ENCODE measurements around the gene STIP1.

The STIP1 gene

DNA sequence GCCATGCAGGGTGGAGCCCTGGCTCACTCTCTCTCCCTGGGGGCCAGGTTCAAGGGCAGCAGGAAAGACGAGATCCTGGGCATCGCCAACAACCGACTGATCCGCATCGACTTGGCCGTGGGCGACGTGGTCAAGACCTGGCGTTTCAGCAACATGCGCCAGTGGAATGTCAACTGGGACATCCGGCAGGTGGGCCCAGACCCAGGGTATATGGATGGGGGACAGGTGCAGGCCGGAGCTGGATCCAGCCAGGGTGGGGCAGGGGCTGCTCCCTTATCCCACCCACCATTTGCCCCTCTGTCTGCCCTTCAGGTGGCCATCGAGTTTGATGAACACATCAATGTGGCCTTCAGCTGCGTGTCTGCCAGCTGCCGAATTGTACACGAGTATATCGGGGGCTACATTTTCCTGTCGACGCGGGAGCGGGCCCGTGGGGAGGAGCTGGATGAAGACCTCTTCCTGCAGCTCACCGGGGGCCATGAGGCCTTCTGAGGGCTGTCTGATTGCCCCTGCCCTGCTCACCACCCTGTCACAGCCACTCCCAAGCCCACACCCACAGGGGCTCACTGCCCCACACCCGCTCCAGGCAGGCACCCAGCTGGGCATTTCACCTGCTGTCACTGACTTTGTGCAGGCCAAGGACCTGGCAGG, 37.2 kb downstream of the STIP1 start:
- DNase-seq (ENCODE audit: low read depth) = no peak

DNA sequence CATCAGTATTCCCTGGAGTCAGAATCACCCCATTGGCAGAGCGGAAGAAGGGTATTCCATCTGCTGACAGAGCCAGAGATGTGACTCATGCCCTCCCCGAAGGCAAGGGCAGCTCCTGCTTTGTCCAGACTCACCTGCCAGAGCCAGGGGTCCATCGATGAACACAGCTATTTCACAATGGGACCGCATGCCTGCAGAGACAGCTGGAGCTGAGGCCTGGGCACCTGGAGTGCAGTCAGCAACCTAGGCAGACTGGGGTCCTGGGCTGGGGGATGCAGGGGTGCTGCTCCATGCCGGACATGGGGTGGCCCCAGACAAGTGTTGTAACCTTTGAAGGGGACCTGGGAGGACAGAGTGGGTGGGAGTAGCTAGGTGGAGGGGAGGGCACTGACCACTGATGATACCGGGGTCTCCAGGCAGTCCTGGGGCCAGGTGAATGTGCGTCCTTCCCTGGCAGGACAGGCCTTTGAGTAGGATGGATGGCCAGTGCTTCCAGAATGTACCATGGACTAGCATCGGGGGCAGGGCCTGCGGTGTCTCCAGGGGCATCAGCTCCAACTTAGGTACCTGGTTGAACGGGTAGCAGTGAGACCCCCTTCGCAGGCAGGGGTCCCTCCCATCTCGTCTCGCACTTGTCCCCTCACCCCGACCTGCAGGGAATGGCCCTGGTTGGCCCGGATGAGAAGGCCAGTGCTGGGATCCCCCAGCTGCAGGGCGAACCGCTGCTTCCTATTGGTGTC, 38.4 kb downstream of the STIP1 start:
- DNase-seq (ENCODE audit: low read depth) = no peak

DNA sequence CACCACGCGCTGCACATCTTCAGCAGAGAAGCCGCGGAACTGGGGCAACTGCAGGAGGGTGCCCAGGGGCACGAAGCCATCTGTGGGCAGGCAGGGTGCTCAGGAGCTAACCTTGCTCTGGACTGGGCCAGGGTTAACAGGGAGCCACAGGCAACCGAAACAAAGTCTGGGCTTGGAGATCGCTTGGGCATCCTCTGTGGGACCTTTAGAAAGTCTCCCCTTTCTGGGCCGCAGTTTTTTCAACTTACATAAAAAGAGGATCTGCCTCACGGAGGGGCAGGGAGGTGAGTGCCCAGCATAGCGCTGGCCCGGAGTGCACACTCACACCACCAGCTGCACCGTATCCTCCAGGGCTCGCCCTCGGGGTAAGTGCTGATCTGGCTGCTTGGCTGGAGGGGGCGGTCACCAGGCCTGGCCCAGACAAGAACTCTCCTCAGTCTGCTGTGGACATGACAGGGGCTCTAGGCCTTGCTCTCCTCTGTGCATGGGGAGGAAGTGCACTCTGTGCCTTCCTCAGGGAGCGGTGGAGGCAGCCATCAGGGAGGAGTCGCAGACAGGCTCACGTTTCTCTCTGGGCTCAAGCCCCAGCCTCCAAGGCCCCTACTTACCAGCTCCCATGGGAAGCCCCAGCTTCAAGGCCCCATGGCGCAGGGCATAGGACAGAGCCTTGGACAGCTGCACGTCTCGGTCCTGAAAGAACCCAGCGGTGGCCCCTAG, 39.1 kb downstream of the STIP1 start:
- DNase-seq (ENCODE audit: low read depth) = no peak

DNA sequence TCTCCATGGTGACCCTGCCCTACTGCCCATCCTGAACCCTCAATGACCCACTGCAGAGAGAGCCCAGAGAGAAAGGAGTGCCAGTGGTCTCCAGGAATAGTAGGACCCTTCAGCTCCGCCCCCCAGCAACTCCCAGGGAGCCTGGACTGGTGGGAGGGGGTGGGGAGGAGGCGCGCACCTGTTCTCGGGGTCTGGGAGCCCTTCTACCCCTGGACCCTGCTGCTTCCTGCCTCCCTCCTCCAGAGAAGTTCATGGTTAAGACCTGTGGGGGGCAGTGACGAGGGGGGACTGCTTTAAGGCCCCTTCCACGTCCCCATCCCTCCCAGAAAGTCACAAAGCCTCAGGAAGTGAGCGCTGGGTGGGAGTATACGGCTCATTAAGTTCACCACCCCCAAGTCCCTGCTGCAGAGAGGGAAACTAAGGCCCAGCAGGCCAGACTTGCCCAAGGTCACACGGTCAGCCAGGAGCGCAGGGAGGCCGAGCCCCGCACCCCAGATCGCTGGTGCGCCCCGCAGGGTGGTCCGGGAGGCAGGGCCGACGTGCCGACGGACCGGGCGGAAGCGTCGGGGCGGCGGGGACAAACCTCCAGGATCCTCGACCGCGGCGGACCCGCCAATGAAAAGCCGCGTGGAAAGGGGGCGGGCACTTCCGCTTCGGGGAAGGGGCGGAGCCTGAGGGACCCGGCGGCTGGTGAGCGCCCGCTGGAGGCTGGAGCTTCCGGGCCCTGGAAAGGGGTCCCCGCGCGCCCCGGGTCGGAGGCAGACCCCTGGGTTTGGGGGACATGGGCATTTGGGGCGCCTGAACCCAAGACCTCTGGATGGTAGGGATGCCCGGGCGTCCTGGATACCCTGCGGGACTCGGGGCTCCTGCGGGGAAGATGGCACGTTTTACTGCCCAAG, 39.9 kb downstream of the STIP1 start, which contains the start of the genes NUDT22 and TRPT1:
NUDT22 (plus strand) TSS at position 667 of the 899 bp plus-strand sequence. CDS start 379 bp downstream, outside the sequence.
TRPT1 (minus strand) TSS at position 579 of the 899 bp plus-strand sequence; CDS start at position 253, 326 bp downstream.
- DNase-seq (ENCODE audit: low read depth) = no peak

DNA sequence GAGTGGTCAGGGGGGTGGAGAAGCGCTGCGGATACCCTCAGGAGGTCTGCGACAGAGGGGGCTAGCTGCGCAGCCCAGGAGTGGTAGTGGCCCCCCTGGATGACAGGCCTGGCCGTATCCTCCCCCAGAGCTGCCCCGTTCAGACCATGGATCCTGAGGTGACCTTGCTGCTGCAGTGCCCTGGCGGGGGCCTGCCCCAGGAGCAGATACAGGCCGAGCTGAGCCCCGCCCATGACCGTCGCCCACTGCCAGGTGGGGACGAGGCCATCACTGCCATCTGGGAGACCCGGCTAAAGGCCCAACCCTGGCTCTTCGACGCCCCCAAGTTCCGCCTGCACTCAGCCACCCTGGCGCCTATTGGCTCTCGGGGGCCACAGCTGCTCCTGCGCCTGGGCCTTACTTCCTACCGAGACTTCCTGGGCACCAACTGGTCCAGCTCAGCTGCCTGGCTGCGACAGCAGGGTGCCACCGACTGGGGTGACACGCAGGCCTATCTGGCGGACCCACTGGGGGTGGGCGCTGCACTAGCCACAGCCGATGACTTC, 40.6 kb downstream of the STIP1 start:
- no peak for DNase-seq (ENCODE audit: low read depth)

DNA sequence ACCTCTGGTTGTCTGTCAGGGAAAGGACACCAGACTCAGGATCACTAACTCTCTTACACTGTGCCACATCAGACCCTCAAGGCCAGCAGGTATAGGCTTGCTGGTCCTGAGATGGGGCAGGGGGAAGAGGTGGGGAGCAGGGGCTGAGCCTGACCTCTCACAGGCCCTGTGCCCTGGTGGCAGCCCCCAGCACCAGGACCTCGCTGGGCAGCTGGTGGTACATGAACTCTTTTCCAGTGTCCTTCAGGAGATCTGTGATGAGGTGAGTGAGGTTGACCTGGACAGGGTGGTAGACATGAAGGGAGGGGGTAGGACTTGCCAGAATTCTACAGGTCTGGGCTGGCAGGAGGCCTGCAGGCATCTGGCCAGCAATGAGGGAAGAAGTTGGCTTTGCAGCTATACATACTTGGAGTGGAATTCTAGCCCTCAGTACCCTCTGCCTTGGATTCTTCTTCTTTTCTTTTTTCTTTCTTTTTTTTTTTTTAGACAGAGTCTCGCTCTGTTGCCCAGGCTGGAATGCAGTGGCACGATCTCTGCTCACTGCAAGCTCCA, 41.5 kb downstream of the STIP1 start:
- DNase-seq (ENCODE audit: low read depth) = no peak

DNA sequence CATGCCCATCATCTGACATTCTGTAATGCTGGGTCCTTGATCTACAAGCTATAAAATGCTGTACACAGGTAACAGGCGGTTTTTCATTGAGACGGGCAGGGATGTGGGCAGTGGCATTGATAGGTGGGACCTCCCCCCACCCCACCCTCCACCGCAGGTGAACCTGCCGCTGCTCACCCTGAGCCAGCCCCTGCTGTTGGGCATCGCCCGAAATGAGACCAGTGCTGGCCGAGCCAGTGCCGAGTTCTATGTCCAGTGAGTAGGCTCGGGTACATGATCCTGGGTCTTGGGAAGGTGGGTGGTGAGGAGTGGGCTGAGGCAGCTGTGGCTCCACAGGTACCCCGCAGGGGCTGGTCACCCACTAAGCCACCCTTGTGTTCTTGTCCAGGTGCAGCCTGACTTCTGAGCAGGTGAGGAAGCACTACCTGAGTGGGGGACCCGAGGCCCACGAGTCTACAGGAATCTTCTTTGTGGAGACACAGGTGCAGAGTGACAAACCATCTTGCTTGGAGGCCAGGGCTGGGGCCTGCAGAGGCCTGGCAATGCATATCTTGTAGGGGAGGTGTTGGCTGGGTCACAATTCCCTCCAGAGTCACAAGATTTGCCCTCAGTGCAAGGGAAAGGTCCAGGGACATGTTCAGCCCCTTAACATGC, 43.2 kb downstream of the STIP1 start:
- no peak for DNase-seq (ENCODE audit: low read depth)

DNA sequence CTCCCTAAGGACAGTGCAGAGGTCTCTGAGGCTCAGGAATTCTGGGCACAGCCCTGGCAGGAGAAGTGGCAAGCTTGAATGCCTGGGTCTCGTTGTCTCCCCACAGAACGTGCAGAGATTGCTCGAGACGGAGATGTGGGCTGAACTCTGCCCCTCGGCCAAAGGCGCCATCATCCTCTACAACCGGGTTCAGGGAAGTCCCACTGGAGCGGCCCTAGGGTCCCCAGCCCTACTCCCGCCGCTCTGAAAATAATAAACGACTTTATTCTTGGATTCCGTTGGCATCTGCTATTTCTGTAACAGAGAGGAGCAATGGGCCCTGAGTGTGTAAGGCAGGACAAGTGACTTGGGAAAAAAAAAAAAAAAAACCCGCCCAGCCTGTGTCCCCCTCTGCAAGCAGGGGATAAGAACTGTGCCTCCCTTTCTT, 43.8 kb downstream of the STIP1 start:
- no peak for DNase-seq (ENCODE audit: low read depth)

DNA sequence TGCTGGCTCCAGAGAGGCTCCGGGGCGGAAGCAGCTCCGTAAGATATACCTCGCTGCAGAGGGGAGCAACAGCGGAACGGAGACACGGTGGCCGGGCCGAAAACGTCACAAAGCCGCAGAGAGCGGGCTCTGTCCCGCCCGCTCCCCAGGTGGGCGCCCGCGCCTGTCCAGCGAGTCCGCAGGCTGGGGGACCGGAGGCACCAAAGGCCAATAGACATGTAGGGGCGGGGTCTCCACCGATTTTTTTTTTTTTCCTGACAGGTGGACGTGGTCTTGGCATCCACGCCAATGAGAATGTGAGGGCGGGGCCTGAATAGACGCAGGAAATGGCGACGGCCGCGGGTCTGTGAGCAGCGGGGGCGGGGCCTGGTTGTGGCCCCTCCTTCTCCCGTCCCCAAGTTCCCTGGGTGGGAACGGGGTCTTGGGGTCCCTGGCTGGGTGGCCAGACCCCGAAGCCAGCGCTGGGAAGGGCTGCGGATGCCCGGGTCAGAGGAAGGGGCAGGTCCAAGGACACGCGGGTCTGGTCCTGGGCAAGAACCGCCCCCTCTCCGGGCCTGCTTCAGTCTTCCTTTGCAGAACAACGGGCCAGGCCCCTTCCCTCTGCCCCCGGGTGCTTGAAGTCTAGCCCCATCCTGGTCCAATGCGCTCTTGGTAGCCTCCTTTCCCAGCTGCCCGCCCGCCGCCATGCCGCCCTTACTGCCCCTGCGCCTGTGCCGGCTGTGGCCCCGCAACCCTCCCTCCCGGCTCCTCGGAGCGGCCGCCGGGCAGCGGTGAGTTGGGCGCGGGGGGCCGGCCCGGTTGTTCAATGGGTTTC, 44.4 kb downstream of the STIP1 start, which contains the start of gene DNAJC4:
DNAJC4 (plus strand) TSS at position 378 of the 814 bp plus-strand sequence; CDS start at position 685, 307 bp downstream.
- DNase-seq (ENCODE audit: low read depth) = peak; percentile 30

DNA sequence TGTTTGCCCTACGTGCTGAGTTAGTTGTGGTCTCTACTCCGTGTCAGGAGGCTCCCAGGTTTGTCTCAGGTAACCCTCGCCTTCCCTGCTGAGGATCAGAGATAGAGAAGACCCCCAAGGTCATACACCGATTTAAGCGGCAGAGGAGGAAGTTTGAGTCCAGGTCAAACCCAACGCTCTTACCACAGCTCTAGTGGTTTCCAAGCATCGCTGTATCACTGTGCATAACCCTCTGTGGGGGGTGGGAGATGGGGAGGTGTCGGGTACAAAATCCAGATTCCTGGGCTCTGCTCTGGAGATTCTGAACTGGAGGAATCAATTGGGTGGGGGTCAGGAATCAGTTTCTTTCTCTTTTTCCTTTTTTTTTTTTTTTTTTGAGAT, 45.0 kb downstream of the STIP1 start:
- no peak for DNase-seq (ENCODE audit: low read depth)

DNA sequence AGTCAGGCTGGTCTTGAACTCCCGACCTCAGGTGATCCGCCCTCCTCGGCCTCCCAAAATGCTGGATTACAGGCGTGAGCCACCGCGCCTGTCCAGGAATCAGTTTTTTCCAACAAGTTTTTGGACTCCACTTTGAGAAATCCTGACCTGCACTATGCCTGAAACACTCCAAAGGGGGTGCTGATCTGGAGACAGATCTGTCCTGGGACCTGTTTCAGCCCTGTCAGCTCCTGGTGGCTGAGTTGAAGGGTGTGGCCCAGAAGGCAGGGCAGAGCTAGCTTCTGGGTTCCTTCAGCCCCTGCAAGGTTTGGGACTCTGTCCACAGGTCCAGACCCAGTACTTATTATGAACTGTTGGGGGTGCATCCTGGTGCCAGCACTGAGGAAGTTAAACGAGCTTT, 45.6 kb downstream of the STIP1 start:
- no peak for DNase-seq (ENCODE audit: low read depth)

DNA sequence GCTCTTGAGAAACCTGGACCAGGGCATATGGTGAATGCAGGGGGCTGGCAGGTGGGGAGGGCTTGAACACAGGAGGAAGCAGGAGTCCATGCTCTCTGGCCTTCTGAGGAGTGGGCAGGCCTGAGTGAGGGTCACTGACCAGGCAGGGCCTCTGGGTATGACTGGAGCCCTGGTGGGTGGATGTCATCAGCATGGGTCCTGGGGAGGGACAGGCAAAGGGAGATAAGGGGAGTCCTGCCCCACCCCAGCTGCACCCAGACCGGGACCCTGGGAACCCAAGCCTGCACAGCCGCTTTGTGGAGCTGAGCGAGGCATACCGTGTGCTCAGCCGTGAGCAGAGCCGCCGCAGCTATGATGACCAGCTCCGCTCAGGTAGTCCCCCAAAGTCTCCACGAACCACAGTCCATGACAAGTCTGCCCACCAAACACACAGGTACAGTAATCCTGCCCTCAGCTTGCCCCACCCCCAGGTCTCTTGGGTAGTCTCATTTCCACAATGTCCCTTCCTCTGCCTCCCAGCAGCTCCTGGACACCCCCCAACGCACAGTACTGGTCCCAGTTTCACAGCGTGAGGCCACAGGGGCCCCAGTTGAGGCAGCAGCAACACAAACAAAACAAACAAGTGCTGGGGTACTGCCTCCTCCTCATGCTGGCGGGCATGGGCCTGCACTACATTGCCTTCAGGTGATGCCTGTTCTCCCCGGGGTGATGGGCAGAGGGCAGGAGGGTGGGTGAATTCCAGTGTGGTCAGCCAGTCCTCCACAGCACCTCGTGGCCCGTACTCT, 46.4 kb downstream of the STIP1 start:
- no peak for DNase-seq (ENCODE audit: low read depth)

DNA sequence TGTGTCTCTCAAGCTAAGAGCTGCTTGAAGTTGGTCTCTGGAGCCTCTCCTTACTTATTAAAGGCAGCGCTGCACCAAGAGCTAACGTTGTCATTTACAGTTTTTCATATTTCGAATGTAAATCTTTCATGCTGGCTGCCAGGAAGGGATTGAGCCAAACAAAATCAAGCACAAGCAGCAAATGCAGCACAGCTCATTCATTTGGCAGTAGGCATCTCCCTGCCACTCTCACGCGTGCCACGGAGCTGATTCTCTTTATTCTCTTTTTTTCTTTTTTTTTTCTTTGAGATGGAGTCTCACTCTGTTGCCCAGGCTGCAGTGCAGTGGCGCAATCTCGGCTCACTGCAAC, 47.0 kb downstream of the STIP1 start:
- DNase-seq (ENCODE audit: low read depth) = no peak

DNA sequence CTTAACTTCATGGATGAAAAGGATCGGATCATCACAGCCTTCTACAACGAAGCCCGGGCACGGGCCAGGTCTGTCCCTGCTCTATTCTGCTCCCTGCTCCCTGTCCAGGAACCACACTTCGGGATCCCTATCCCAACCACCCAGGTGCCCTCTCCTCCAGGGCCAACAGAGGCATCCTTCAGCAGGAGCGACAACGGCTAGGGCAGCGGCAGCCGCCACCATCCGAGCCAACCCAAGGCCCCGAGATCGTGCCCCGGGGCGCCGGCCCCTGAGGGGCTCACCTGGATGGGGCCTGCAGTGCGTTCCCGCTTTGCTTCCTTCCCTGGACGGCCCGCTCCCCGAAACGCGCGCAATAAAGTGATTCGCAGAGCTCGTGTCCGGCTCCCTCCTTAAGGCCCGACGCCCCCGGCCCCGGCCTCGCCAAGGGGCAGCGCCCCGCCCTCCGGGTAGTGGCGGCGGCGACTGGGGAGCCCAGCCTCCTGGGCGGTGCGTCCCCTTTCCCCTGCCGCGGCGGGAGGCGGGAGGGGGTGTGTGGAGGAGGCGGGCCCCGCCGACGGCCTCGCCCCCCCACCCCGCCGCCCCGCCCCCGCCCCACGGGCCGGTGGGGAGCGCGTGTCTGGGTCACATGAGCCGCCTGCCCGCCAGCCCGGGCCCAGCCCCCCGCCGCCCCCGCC, 48.1 kb downstream of the STIP1 start, which contains the start of gene VEGFB:
VEGFB (plus strand) TSS at position 672 of the 674 bp plus-strand sequence. CDS start 250 bp downstream, outside the sequence.
- no peak for DNase-seq (ENCODE audit: low read depth)

DNA sequence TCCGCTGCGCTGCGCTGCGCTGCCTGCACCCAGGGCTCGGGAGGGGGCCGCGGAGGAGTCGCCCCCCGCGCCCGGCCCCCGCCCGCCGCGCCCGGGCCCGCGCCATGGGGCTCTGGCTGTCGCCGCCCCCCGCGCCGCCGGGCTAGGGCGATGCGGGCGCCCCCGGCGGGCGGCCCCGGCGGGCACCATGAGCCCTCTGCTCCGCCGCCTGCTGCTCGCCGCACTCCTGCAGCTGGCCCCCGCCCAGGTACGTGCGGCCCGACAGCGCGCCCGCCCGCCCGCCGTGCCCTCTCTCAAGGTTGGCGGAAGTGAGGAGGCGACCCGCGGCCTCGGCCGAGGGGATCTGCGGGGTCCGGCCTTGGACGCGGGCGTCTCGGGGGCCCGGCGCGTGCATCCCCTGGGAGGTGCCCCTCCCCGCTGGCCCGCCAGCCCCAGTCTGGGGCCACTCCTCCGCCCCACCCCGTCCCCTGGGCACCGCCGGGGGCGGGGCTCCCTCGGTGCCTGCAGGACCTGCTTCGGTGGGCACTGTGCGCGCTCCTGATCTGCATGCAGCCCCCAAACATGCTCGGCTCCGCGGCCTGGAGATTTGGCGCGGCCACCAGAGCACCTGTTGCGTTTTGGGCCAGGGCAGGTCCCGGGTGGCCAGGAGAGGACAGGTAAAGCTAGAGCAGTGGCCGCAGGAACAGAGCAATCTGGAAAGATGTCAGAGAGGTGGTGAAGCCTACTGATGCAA, 48.8 kb downstream of the STIP1 start:
- no peak for DNase-seq (ENCODE audit: low read depth)

DNA sequence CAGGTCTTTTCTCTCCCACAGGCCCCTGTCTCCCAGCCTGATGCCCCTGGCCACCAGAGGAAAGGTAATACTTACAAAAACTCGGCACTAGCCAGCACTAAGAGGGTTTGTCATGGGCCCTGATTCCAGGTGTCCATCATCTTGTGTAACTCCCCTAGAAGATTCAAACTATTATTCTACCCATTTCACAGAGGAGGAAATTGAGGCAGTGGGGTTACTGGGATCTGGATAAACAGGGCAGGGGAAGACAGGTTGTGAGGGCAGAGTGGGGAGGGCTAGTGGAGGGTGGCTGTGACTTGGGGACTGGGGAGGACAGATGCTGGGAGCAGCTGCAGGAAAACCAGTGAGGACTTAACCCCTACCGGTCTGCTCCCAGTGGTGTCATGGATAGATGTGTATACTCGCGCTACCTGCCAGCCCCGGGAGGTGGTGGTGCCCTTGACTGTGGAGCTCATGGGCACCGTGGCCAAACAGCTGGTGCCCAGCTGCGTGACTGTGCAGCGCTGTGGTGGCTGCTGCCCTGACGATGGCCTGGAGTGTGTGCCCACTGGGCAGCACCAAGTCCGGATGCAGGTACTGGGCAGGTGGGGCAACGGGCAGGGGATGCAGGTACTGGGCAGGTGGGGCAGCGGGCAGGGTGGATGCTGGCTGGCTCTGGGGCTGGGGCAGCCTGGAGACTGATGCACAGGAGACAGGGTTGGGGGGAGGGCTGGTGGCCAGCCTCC, 49.6 kb downstream of the STIP1 start:
- no peak for DNase-seq (ENCODE audit: low read depth)

DNA sequence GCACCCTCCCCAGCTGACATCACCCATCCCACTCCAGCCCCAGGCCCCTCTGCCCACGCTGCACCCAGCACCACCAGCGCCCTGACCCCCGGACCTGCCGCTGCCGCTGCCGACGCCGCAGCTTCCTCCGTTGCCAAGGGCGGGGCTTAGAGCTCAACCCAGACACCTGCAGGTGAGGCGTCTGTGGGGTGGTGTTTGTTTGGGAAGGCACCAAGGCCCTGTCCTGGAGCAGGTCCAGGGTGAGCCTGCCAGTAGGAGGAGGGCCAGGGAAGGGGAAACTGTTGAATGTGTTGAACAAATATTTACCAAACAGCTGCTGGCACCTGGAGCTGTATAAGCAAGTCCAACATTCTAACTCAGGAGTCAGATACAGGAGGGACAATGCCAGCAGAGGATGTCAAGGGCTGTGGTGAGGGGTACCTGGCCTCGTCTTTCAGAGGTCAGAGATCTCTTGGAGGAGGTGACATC, 51.5 kb downstream of the STIP1 start:
- no peak for DNase-seq (ENCODE audit: low read depth)
